Measurements from ENCODE around the gene NAXE. TPM values are rescaled to one million over a fixed set of nuclear protein-coding genes. Genes with fewer than 3 reads are reported as not detected.

NAXE gene
- polyA plus RNA-seq, 2 of the 4 experiments (the other 2 are of a cell fraction): 81.4 to 119 TPM

GRCh38 chr1:156622581-156623297 lies 31.2 kb downstream of the NAXE start:
- CTCF ChIA-PET: interaction anchor here (1.2 to 25.7 kb wide), 9 partner anchors 8 to 147 kb away, joined by 3 to 495 read pairs (median 93); partner anchors contain the start of genes BCAN, CRABP2, HAPLN2 and NES
- H3K4me1 ChIP-seq: peaks cover 15% of the 10 kb centered on the region
- FAIRE-seq: no peak
- WGBS (ENCODE audit: missing lambda C conversion rate): 84% methylated on average over 6 of the region's 6 CpGs
- no peak overlapping the region for H3K4me3 ChIP-seq
- H3K27ac ChIP-seq: no peak overlapping the region
- POLR2A ChIA-PET: no interaction called here
- no peaks in the 10 kb centered on the region for H3K9me3 ChIP-seq
- TF ChIP-seq POLR2A (IDR thresholded peaks at IDR 0.05; ENCODE audit: low read length) (no peak), ZC3H11A (IDR thresholded peaks at IDR 0.05) (peak; percentile 31; the same call in 1 of the 2 replicates), FOXS1 (CRISPR knock-in tag; IDR thresholded peaks at IDR 0.05) (no peak)
- no peak for ATAC-seq
- no peak overlapping the region for H3K4me2 ChIP-seq
- DNase-seq (ENCODE audit: low read depth in 1 of 2, low spot score in 1 of 2): no peak

GRCh38 chr1:156623946-156624813 lies 32.6 kb downstream of the NAXE start:
- peak; percentile 61 to 78 for DNase-seq (ENCODE audit: low read depth in 1 of 2, low spot score in 1 of 2)
- no peaks in the 10 kb centered on the region for H3K9me3 ChIP-seq
- CTCF ChIA-PET: interaction anchor here (0.8 to 25.7 kb wide), 20 partner anchors 9 to 297 kb away, joined by 3 to 495 read pairs (median 8); partner anchors contain the start of genes BCAN, CRABP2, HAPLN2 and HDGF
- ATAC-seq: peak; percentile 84 to 92
- TF ChIP-seq SMC3 (IDR thresholded peaks at IDR 0.05) (peak; percentile 36; the same call in 1 of the 3 replicates), CTCF (IDR thresholded peaks at IDR 0.05) (peak; percentile 51), POLR2AphosphoS2 (conservative IDR thresholded peaks at IDR 0.05; ENCODE audit: low read length) (no peak), ZNF302 (CRISPR knock-in tag; IDR thresholded peaks at IDR 0.05) (no peak), KDM5A (IDR thresholded peaks at IDR 0.05) (no peak), RARB (CRISPR knock-in tag; IDR thresholded peaks at IDR 0.05) (no peak), ATOH8 (CRISPR knock-in tag; IDR thresholded peaks at IDR 0.05; ENCODE audit: low read depth) (0 out of 2 replicates have a peak, but pooled peaks have one; percentile 19), RCOR1 (IDR thresholded peaks at IDR 0.05; ENCODE audit: low read depth, low read length) (no peak), RAD21 (conservative IDR thresholded peaks at IDR 0.05 in 1 of 2, IDR thresholded peaks at IDR 0.05 in 1 of 2) (peak; percentile 11 to 12; a peak in 1 of 5 replicates), NPAS2 (CRISPR knock-in tag; IDR thresholded peaks at IDR 0.05; ENCODE audit: borderline replicate concordance) (no peak), CHD4 (IDR thresholded peaks at IDR 0.05; ENCODE audit: borderline replicate concordance) (no peak), NR3C1 (IDR thresholded peaks at IDR 0.05) (no peak), MAX (IDR thresholded peaks at IDR 0.05) (peak; percentile 82), POLR2A (IDR thresholded peaks at IDR 0.05; ENCODE audit: low read length) (no peak), EP300 (IDR thresholded peaks at IDR 0.05) (no peak), MYC (IDR thresholded peaks at IDR 0.05; ENCODE audit: borderline replicate concordance, low read length) (no peak), CHD2 (IDR thresholded peaks at IDR 0.05; ENCODE audit: low read length, partially characterized antibody) (no peak), EHMT2 (IDR thresholded peaks at IDR 0.05; ENCODE audit: low read depth) (no peak), E2F6 (IDR thresholded peaks at IDR 0.05; ENCODE audit: borderline replicate concordance, low read depth) (peak; percentile 89)
- peak overlapping the region; percentile 49 for H3K4me3 ChIP-seq
- H3K27ac ChIP-seq: peak overlapping the region; percentile 13 to 76; a peak in 3 of 6 replicates
- peaks cover 13% of the 10 kb centered on the region for H3K4me1 ChIP-seq
- FAIRE-seq: no peak
- 22% methylated on average over 25 of the region's 87 CpGs for WGBS (ENCODE audit: missing lambda C conversion rate)
- peak overlapping the region; percentile 94 for H3K4me2 ChIP-seq
- POLR2A ChIA-PET: interaction anchor here (0.9 to 1.5 kb wide), 4 partner anchors 54 to 123 kb away, joined by 3 to 6 read pairs (median 4); partner anchors contain the start of genes ISG20L2 and METTL25B

All from A549 (cell line).